Pancreas (tissue), 10 donors: ENCODE data around the gene ATG5. TPM values are rescaled to one million over a fixed set of nuclear protein-coding genes. Genes with fewer than 3 reads are reported as not detected.
A peak's percentile ranks its signal among the peaks of the same experiment; 100 is the strongest.

Experiments used
- ATAC-seq, 4 donors: fragments of 200-7000 bp; cut with Tn5 transposase; one replicate each; pipeline versions ENCODE4 v1.8.0 to v1.9.1; 2020; ENCODE audit warnings: mild to moderate bottlenecking in 4 of 4, moderate library complexity in 4 of 4
- DNase-seq, 6 donors: peaks; one replicate each; pipeline ENCODE4 v3.0.0-alpha.2; 2020
- FAIRE-seq: peaks from 2 replicates; lab custom pipeline; 2012; peaks lifted over from hg19 to GRCh38; lab: Jason Lieb, UNC
- H3K27ac ChIP-seq, 4 donors: fragments of 200-600 bp; sonication (generic); 1 replicate in 3 of 4; 2 replicates in 1 of 4; pipeline versions ENCODE4 v1.5.0 to v1.8.0; 2020
- H3K27me3 ChIP-seq, 4 donors: fragments of 200-600 bp; one replicate each; pipeline ENCODE4 v1.8.0; 2021
- H3K36me3 ChIP-seq, 3 donors: fragments of 200-600 bp; sonication (generic) in 1 of 3; one replicate each; pipeline versions ENCODE4 v1.5.0 to v1.8.0; 2020 to 2021
- H3K4me1 ChIP-seq, 3 donors: fragments of 200-600 bp; one replicate each; pipeline ENCODE4 v1.8.0; 2021
- H3K4me3 ChIP-seq, 4 donors: fragments of 200-600 bp; sonication (generic) in 2 of 4; one replicate each; pipeline versions ENCODE4 v1.5.0 to v1.8.0; 2020 to 2021
- H3K9me3 ChIP-seq, 4 donors: fragments of 200-600 bp; one replicate each; pipeline ENCODE4 v1.8.0; 2021
- CTCF ChIP-seq, 4 donors: fragments of 200-600 bp; sonication (generic) in 3 of 4; IDR thresholded peaks; one replicate each; pipeline versions ENCODE4 v1.5.0 to v1.8.0; 2021; ENCODE audit warnings: antibody characterized with exemption in 4 of 4
- WGBS, 2 donors: extraction: QIAGEN DNeasy Blood & Tissue Kit; methylation state at CpG; one replicate each; pipeline ENCODE4 v1.1.7; 2013; 5-methylcytosine and 5-hydroxymethylcytosine counted together
- intact Hi-C, 3 donors: fragments of 100-400 bp; cut with DNase I; formaldehyde crosslinking; loops; one replicate each; pipeline versions ENCODE4 v1.11.1 to v1.14.2; 2022
- polyA plus RNA-seq, 2 donors: library from polyadenylated mRNA; stranded (reverse); fragments of 200-250 nt; gene quantifications; one replicate each; pipeline ENCODE4 v1.2.3, GENCODE V29; 2013
- total RNA-seq, 6 donors: library from RNA; stranded (reverse); fragmentation: NEBNext Ultra II Directional in 4 of 6; extraction: Animal tissue kit (Norgen Biotek cat#: 25700) in 4 of 6; gene quantifications; one replicate each; pipeline versions ENCODE4 v1.2.1 to v1.2.4, GENCODE V29; 2021 to 2023
- donor health status: healthy with polysubstance abuse.
- donor health status: DM: no; HTN: no; CAD: no; lungs with moderate emphysema.
- donor health status: DM: no; HTN: no; CAD: no.
- donor health status: control.
- donor health status: control.
- donor health status: Bipolar disorder and iron deficiency.
- donor health status: DM: yes; HTN: yes; CAD: no.
- donor health status: DM: no; HTN: no; CAD: no.
- donor health status: DM: no; HTN: no; CAD: no.
- donor health status: DM: yes; HTN: yes; CAD: no.

The ATG5 gene
- total and polyA plus RNA-seq, 8 donors: 8.2 to 15.7 (median 10.8) TPM

GRCh38 chr6:106168097-106168888 lies 157.3 kb downstream of the ATG5 start:
- H3K36me3 ChIP-seq: no peaks in the 10 kb centered on the region
- intact Hi-C loops: no loop called here
- FAIRE-seq (no peak), ATAC-seq (no peak), DNase-seq (no peak)
- H3K27ac ChIP-seq: no peak overlapping the region
- no peaks in the 10 kb centered on the region for H3K27me3 ChIP-seq
- no peaks in the 10 kb centered on the region for H3K9me3 ChIP-seq
- no peak for TF ChIP-seq CTCF (IDR thresholded peaks at IDR 0.05)
- WGBS, 2 donors: 80 to 84% methylated on average over 15 of the region's 15 CpGs
- H3K4me3 ChIP-seq: no peak overlapping the region
- no peaks in the 10 kb centered on the region for H3K4me1 ChIP-seq

GRCh38 chr6:106167096-106167814 lies 158.3 kb downstream of the ATG5 start:
- FAIRE-seq: no peak

GRCh38 chr6:106165885-106166485 lies 159.6 kb downstream of the ATG5 start:
- DNase-seq (no peak), ATAC-seq (no peak), FAIRE-seq (no peak)
- TF ChIP-seq CTCF (IDR thresholded peaks at IDR 0.05): no peak
- Histone ChIP-seq H3K27me3 (no peaks in the 10 kb centered on the region), H3K4me1 (no peaks in the 10 kb centered on the region), H3K27ac (no peak overlapping the region), H3K9me3 (no peaks in the 10 kb centered on the region), H3K4me3 (no peak overlapping the region), H3K36me3 (no peaks in the 10 kb centered on the region)
- 93% methylated on average over 3 of the region's 3 CpGs for WGBS, 2 donors
- intact Hi-C loops: no loop called here

More at GRCh38 chr6:106167096-106167814, 158.3 kb downstream of the ATG5 start:
- Histone ChIP-seq H3K4me3 (no peak overlapping the region), H3K27ac (no peak overlapping the region), H3K27me3 (no peaks in the 10 kb centered on the region), H3K9me3 (no peaks in the 10 kb centered on the region), H3K4me1 (no peaks in the 10 kb centered on the region), H3K36me3 (no peaks in the 10 kb centered on the region)
- no peak for ATAC-seq
- intact Hi-C loops: no loop called here
- no peak for DNase-seq
- 71 to 83% methylated on average over 6 of the region's 6 CpGs for WGBS, 2 donors
- no peak for TF ChIP-seq CTCF (IDR thresholded peaks at IDR 0.05)

- Histone ChIP-seq H3K36me3 (no peaks in the 10 kb centered on the region), H3K27me3 (no peaks in the 10 kb centered on the region), H3K4me1 (no peaks in the 10 kb centered on the region), H3K27ac (peak overlapping the region in 2 of 4 donors; percentile 63 to 73), H3K9me3 (no peaks in the 10 kb centered on the region), H3K4me3 (no peak overlapping the region)
- FAIRE-seq (no peak), DNase-seq (peak in 1 of 6 donors; percentile 36), ATAC-seq (peak in 3 of 4 donors; percentile 60 to 78 (median 73))
- TF ChIP-seq CTCF (IDR thresholded peaks at IDR 0.05): no peak
- intact Hi-C loops: no loop called here
- WGBS, 2 donors: 68 to 79% methylated on average over 17 of the region's 17 CpGs
Observed at GRCh38 chr6:106163966-106164877, 161.3 kb downstream of the ATG5 start.
